ENCODE results near the gene AKT1S1.
"Not testable (repeated sequence)": the region's sequence is repeated elsewhere in the genome, so short reads cannot be mapped to it uniquely, and the experiment has no call there.

AKT1S1 gene

DNA sequence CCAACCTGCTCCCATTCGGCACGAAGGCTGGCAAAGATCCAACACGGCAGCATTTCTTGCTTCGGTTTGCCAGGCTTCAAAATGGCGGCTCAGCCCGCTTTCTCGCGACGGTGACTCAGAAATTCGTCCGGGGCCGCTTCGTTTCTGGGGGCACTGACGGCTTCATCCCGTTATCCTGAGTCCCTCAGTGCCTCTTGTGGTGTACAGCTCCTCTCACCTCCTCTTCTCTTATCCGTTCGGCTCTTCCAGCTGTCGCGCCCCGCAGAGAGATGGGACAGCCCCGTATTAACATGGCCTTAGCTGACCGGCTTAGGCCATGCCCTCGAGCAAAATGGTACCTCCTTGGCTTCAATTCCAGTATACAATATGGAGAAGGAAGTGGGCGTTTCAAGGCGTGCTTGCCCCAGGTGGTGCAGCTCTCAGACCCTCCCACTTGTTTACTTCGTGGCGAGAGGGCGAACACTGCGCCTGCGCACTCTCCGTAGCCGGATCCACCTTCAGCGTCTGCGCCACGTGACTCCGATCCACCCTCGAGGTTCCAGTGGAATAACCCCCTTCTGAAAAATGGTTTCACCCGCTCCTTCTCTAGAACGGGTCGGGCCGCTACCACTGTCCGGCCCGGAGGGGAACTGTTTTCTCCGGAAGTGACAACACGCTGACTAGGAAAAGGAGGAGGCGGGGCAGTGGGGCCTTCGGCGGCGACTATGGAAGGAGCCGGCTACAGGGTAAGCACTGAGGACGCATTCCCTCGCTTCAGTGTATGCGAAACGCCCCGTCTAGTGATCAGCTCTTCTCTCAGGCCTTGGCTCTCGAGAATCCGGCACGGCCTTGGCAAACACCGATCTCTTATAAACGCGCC is at the start of gene AKT1S1, which contains the start of gene TBC1D17:
AKT1S1 (minus strand) TSS at position 336 of the 859 bp plus-strand sequence. CDS start 4,060 bp downstream, outside the sequence.
TBC1D17 (plus strand) TSS at position 683 of the 859 bp plus-strand sequence; CDS start at position 705, 22 bp downstream.
- DNase-seq (peak; percentile 97), ATAC-seq (peak; percentile 77)
- H3K27me3 Mint-ChIP-seq, result no peaks in the 10 kb centered on the region
- H3K27ac Mint-ChIP-seq, result no peak within 1 kb of the TSS
- peaks cover 30% of the 10 kb centered on the region for H3K4me1 Mint-ChIP-seq
- peaks cover 14% of the 10 kb centered on the region for H3K36me3 Mint-ChIP-seq (ENCODE audit: low read depth)
- H3K9me3 Mint-ChIP-seq, result no peaks in the 10 kb centered on the region
- no peak within 1 kb of the TSS for H3K4me3 Mint-ChIP-seq

DNA sequence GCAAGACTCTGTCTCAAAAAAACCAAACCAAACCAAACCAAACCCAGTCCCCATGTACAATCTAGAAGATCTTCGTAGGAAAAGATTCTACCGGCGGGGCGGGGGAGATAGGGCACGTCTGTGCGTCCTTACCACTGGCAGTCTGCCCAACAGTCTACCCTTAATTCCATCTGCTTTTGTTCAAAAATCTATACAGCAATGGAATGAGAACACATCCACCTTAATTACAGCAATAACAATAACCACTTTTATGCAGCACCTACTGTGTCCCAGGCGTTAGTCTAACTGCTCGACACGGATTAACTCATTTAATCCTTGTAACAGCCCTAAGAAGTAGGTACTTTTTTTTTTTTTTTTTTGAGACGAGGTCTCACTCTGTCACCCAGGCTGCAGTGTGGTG is 49.4 kb upstream of the AKT1S1 start:
- peaks cover 4% of the 10 kb centered on the region for H3K9me3 Mint-ChIP-seq
- H3K36me3 Mint-ChIP-seq (ENCODE audit: low read depth), result peaks cover 65% of the 10 kb centered on the region
- peaks cover 79% of the 10 kb centered on the region for H3K4me1 Mint-ChIP-seq
- DNase-seq (no peak), ATAC-seq (no peak)
- no peak overlapping the region for H3K27ac Mint-ChIP-seq
- H3K4me3 Mint-ChIP-seq, result peak overlapping the region; percentile 45
- H3K27me3 Mint-ChIP-seq, result peaks cover 10% of the 10 kb centered on the region

DNA sequence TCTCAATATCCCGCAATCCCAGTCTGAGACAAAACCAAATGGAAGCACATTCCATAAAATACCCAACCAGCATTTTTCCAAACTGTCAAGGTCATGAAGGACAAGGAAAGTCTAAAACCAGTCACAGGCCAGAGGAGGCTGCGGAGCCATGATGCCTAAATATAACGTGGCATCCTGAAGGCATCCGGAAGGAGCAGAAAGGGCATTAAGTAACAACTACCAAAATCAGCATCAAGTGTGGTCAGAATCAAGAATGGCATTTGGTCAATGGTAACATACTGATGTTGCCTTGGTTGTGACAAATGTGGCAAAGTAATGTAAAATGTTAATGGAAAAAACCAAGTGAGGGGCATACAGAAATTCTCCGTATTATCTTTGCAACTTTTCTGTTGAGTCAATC is 48.3 kb upstream of the AKT1S1 start:
- H3K27ac Mint-ChIP-seq, result peak overlapping the region; percentile 46
- peak overlapping the region; percentile 29 for H3K4me3 Mint-ChIP-seq
- H3K27me3 Mint-ChIP-seq, result peaks cover 10% of the 10 kb centered on the region
- DNase-seq (no peak), ATAC-seq (no peak)
- H3K9me3 Mint-ChIP-seq, result peaks cover 4% of the 10 kb centered on the region
- peaks cover 66% of the 10 kb centered on the region for H3K36me3 Mint-ChIP-seq (ENCODE audit: low read depth)
- peaks cover 78% of the 10 kb centered on the region for H3K4me1 Mint-ChIP-seq

DNA sequence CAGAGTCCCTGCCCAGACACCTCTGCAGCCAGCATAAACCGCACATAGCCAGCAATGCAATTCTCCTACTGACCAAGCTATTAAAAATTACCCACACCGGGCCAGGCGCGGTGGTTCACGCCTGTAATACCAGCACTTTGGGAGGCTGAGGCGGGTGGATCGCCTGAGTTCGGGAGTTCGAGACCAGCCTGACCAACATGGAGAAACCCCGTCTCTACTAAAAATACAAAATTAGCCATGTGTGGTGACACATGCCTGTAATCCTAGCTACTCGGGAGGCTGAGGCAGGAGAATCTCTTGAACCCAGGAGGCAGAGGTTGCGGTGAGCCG is 47.7 kb upstream of the AKT1S1 start:
- peak overlapping the region; percentile 18 for H3K27ac Mint-ChIP-seq
- peaks cover 73% of the 10 kb centered on the region for H3K4me1 Mint-ChIP-seq
- H3K36me3 Mint-ChIP-seq (ENCODE audit: low read depth), result peaks cover 62% of the 10 kb centered on the region
- not testable (repeated sequence) for H3K4me3 Mint-ChIP-seq, DNase-seq, ATAC-seq, H3K9me3 Mint-ChIP-seq, H3K27me3 Mint-ChIP-seq

DNA sequence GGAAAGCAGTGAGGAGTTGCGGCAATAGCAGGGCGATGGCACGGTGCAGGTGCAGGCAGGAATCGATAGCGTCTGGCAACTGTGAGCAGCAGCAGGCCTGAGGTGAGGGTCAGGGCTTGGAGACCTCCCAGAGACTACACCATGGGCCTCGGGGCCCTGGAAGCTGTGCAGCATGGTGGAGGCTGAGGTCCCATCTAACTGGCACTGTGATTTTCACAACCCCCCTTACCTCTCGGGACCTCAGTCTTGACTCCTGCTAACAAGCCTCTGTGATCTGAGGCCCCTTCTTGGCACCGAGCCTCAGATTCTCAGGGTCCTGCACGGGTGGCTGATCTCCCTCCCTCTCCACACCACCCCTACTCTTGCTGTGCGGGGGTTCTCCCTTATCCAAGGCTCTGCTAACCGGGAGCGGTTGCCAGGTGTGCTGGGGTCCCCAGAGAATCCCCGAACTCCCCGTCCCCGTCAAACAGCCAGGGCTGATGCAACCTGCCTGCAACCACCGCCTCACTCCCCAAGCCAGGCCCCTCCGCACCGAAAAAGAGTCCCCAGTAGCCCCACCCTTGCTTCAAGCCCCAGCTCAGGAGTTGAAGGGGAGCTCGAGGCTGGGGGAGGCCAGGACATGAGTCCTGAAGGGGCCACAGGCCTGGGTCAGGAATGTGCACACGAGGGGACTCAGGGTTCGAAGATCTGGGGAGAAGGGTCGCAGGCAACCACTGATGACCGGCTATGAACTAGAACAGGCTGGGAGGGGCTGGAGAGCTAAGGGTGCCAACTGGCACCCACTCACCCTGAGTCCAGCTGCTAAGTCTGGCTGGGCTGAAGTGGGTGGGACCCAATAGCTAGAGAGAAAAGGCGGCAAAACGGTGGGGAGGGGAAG is 47.1 kb upstream of the AKT1S1 start:
- peaks cover under 1% of the 10 kb centered on the region for H3K9me3 Mint-ChIP-seq
- H3K27ac Mint-ChIP-seq, result peak overlapping the region; percentile 18
- no peak overlapping the region for H3K4me3 Mint-ChIP-seq
- ATAC-seq, result no peak
- H3K4me1 Mint-ChIP-seq, result peaks cover 69% of the 10 kb centered on the region
- no peak for DNase-seq
- peaks cover 61% of the 10 kb centered on the region for H3K36me3 Mint-ChIP-seq (ENCODE audit: low read depth)
- H3K27me3 Mint-ChIP-seq, result peaks cover 4% of the 10 kb centered on the region

DNA sequence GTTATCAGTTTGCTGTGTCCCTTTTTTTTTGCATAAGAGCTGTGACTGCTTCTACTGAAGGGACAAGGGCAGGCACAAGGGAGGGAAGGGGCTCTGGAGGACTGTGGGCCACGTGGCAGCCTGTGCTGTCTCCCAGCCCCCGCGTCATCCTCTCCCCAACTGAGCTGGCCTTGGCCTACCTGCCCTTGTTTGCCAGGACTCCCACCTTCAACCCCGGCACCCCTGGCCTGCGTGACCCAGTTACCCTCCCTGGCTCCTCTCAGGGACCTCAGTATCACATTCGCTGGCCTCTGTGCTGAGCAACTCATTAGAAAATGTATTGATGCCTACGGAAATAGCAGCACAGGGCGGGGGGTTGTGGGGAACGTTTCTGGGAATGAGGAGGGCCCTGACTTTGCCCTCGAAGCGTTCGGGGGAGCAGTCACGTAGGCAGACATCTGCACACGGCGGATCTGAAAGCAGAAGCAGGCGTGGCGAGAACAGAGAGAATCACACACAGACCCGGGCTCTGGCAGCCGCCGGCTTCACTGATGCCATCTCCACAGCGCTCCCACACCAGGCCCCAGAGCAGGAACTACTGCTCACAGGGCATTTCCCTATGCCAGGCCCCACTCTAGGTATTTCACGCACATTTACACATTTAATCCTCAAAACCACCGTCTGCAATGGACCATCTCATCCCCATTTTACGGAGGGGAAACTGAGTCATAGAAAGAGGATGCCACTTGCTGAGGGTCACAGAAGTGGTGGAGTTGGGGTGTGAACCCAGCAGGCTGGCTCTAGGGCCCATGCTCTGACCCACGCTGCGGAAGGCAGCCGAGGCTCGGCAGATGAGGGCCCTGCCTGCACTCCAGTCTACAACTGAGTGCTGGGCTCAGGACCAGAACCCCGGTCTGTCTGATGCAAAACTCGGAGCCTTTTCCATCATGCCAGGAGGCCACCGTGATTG is 46.2 kb upstream of the AKT1S1 start:
- ATAC-seq (no peak), DNase-seq (no peak)
- Mint-ChIP-seq H3K4me3 (no peak overlapping the region), H3K36me3 (ENCODE audit: low read depth) (peaks cover 57% of the 10 kb centered on the region), H3K27ac (no peak overlapping the region), H3K9me3 (no peaks in the 10 kb centered on the region), H3K27me3 (no peaks in the 10 kb centered on the region), H3K4me1 (peaks cover 63% of the 10 kb centered on the region)

DNA sequence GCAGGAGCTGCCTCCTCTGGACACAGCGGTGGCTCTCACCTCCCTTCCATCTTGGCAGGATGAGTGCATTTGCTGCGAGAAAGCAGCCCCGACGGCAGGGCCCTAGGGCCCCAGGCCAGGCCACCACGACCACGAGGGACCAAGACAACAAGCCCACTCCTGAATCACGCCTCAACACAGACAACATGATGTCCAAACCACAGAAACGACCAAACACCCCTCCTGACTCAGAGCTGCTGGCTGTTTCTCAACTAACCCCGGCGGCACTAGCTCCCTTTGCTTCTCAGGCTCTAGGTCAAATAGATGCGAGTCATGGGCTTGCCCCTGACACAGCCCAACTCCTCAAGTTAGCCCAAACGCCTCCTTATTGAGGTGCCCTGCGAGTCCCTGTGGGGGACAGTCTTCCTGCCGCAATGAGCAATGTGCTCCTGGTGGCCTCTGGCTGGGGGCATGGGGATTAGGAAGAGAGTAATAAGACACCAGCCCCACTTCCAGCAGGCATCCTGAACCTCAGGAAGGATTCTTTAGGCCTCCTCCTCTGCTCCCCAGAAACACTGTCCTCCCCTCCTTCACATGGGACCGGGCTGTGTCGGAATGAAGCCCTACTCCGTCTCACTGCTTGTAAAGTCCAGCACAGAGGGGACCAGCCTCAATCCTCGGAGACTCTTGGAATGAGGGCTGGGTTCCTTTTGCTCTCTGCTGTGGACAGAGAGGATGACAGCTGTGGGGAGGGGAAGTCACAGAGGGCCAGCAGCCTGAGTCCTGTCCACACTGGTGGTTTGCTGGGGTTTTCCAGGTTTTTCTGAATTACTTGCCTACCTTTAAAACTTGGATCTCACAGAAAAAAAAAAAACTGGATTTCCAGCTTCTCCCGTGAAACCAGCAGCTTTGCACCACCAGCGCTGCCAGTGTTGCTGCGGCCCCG is 45.0 kb upstream of the AKT1S1 start:
- H3K4me3 Mint-ChIP-seq, result no peak overlapping the region
- DNase-seq, result no peak
- no peaks in the 10 kb centered on the region for H3K27me3 Mint-ChIP-seq
- peaks cover 62% of the 10 kb centered on the region for H3K4me1 Mint-ChIP-seq
- peak overlapping the region; percentile 47 for H3K27ac Mint-ChIP-seq
- no peaks in the 10 kb centered on the region for H3K9me3 Mint-ChIP-seq
- peak; percentile 37 for ATAC-seq
- peaks cover 58% of the 10 kb centered on the region for H3K36me3 Mint-ChIP-seq (ENCODE audit: low read depth)

DNA sequence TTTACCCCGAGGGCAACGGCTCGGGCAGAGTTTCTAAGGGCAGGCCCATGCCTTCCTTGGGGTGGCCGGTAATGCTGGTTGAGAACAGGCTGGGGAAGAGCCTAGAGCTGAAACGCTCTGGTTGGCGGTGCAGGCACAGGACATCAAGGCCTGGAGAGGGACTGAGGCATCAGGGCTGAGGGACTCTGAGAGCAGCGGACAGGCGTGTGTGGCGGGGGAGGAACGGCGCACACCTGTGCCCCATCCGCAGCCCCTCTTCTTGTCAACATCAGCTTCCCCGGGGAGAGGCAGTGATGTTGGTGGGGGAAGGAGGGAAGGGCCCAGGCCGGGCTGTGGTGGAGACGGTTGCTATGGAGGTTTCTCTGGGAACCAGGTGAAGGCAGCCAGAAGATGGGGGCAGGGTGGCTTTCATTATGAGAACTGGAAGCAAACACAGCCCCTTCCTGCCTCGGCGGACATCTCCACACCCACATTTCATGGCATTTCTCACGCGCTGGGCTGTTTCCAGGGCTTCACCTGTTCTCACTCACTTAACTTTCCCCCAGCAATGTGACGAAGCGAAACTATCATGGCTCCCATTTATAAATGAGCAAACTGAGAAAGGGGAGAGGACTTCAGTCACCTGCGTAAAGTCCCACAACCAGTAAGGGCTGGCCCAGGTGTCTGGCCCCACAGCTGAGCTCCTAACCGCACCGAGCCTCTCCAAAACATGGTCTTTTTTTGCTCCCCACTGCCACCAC is 43.6 kb upstream of the AKT1S1 start:
- Mint-ChIP-seq H3K9me3 (no peaks in the 10 kb centered on the region), H3K36me3 (ENCODE audit: low read depth) (peaks cover 56% of the 10 kb centered on the region), H3K4me3 (no peak overlapping the region), H3K27ac (no peak overlapping the region), H3K27me3 (no peaks in the 10 kb centered on the region), H3K4me1 (peaks cover 61% of the 10 kb centered on the region)
- ATAC-seq (no peak), DNase-seq (no peak)

DNA sequence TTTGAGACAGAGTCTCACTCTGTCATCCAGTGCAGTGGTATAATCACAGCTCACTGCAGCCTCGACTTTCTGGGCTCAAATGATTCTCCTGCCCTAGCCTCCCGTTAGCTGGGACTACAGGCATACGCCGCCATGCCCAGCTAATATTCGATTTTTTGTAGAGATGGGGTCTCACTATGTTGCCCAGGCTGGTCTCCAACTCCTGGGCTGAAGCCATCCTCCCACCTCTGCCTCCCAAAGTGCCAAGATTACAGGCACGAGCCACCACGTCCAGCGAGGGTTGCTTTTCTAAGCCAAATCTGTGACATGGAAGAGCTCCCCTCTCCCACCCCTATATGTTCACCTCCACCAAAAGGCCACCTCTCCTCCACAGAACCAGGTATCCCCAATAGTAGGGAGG is 40.9 kb upstream of the AKT1S1 start:
- Mint-ChIP-seq H3K27me3 (no peaks in the 10 kb centered on the region), H3K36me3 (ENCODE audit: low read depth) (peaks cover 61% of the 10 kb centered on the region), H3K9me3 (no peaks in the 10 kb centered on the region), H3K27ac (peak overlapping the region; percentile 50), H3K4me1 (peaks cover 64% of the 10 kb centered on the region), H3K4me3 (no peak overlapping the region)
- ATAC-seq (no peak), DNase-seq (no peak)

DNA sequence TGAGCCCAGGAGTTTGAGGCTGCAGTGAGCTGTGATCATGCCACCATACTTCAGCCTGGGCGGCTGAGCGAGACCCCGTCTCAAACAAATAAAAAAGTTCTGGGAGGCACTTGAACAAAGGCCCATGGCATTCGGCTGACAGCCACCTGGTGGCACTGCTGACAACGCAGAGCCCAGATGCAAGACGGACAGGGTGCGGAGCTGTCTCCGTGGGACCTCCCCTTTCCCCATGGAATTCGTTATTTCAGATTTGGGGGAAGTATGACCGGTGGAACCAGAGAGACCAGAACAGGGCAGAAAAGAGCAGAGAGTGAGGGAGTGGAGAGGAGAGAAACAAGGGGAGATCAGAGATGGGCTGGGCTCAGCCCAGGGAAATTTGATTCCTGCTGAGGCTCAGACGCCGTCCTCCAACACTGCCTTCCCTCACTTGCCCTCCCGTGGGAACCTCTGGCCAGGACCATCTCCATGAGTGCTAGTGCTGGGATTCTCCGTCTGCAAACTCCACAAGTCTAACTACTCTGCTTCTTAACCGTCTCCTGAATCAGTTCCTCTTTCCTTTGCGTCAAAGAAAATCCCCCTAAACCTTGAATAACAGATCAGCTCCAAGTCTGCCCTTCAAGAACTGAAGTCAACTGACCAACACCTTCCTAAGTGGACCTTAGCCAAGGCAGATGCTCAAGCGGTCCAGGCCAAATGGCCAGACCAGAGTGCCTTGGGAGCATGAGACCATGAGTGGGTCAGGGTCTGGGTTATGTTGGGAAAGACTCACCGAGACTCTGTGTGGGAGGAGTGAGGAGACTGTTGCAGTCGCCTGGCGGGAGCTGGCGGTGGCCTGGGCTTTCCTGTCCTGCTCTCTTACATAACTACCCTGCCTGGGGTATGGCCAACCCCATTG is 39.9 kb upstream of the AKT1S1 start:
- Mint-ChIP-seq H3K9me3 (no peaks in the 10 kb centered on the region), H3K4me3 (no peak overlapping the region), H3K27ac (peak overlapping the region; percentile 74), H3K27me3 (no peaks in the 10 kb centered on the region), H3K36me3 (ENCODE audit: low read depth) (peaks cover 67% of the 10 kb centered on the region), H3K4me1 (peaks cover 66% of the 10 kb centered on the region)
- no peak for DNase-seq
- ATAC-seq, result no peak

DNA sequence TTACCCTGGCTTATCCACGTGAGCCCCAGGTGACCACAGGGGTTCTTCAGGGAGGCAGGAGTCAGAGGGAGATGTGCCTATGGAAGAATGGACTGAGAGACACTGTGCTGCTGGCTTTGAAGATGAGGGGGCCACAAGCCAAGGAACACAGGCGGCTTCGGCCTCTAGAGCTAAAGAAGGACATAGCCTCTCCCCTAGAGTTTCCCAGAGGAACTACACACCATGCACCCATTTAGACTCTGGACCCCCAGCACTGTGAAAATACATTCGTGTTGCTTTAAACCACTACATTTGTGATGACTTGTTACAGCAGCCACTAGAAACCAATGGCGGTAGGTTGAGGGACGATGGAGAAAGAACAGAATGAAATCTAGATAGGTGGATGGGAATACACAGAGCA is 38.1 kb upstream of the AKT1S1 start:
- Mint-ChIP-seq H3K4me1 (peaks cover 67% of the 10 kb centered on the region), H3K36me3 (ENCODE audit: low read depth) (peaks cover 64% of the 10 kb centered on the region), H3K4me3 (no peak overlapping the region), H3K27me3 (no peaks in the 10 kb centered on the region), H3K27ac (peak overlapping the region; percentile 75), H3K9me3 (no peaks in the 10 kb centered on the region)
- DNase-seq (no peak), ATAC-seq (no peak)

DNA sequence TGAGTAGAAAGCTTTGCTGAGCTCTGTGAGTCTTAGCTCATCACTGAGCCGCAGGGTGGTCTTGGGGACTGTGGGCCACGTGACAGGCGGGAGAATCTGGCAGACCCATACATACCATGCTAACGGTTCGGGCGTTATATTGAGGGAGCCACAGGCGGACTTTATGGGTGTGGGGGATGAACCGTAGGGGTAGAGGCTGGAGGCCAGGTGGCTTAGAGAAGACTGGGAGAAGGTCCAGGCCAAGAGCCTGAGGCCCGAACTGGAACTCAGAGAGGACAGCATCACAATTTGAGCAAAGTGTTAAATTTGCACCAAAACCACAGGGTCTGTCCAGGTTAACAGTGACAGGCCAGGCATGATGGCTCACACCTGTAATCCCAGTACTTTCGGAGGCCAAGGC is 36.6 kb upstream of the AKT1S1 start:
- DNase-seq, result no peak
- Mint-ChIP-seq H3K4me1 (peaks cover 69% of the 10 kb centered on the region), H3K9me3 (no peaks in the 10 kb centered on the region), H3K27me3 (no peaks in the 10 kb centered on the region), H3K4me3 (no peak overlapping the region), H3K36me3 (ENCODE audit: low read depth) (peaks cover 72% of the 10 kb centered on the region), H3K27ac (peak overlapping the region; percentile 72)
- no peak for ATAC-seq
